Lower leg skin (tissue), 4 donors: Measurements from ENCODE around the gene TRIP10. TPM values are rescaled to one million over a fixed set of nuclear protein-coding genes. Genes with fewer than 3 reads are reported as not detected.
"Not testable (repeated sequence)": the region's sequence is repeated elsewhere in the genome, so short reads cannot be mapped to it uniquely, and the experiment has no call there.

Source experiments
- DNase-seq, 2 donors: peaks; one replicate each; pipeline ENCODE4 v3.0.0-alpha.2; 2019; ENCODE audit warnings: low spot score in 2 of 2
- H3K4me3 ChIP-seq: fragments of 200-600 bp; sonication (generic); 2 replicates; pipeline ENCODE4 v1.5.1; 2017; ENCODE audit warnings: mild to moderate bottlenecking, low read depth; ENCODE audit not compliant: poor library complexity, severe bottlenecking
- CTCF ChIP-seq, 3 donors: fragments of 450-650 bp; IDR thresholded peaks; one replicate each; pipeline ENCODE4 v1.5.1; 2016; ENCODE audit warnings: antibody characterized with exemption in 3 of 3, mild to moderate bottlenecking in 3 of 3, moderate library complexity in 2 of 3
- POLR2A ChIP-seq, 2 donors: fragments of 450-650 bp; IDR thresholded peaks; one replicate each; pipeline ENCODE4 v1.6.1; 2016 to 2017; ENCODE audit warnings: antibody characterized with exemption in 2 of 2, mild to moderate bottlenecking in 1 of 2, moderate library complexity in 1 of 2
- WGBS, 2 donors: methylation state at CpG; one replicate each; pipeline ENCODE4 v1.1.5; 2018; 5-methylcytosine and 5-hydroxymethylcytosine counted together
- intact Hi-C: fragments of 100-400 bp; cut with DNase I; formaldehyde crosslinking; loops from one replicate; pipeline ENCODE4 v1.15.0; 2023; ENCODE audit warnings: low total_unique reads
- total RNA-seq, 4 donors: library from RNA; depleted of rRNA; stranded (reverse); fragments of >200 nt; gene quantifications; one replicate each; pipeline ENCODE4 v1.1.0, GENCODE V29; 2016

The TRIP10 gene
- total RNA-seq, 4 donors from 2014 or later, result 41.2 to 60.2 (median 46.5) TPM

DNA sequence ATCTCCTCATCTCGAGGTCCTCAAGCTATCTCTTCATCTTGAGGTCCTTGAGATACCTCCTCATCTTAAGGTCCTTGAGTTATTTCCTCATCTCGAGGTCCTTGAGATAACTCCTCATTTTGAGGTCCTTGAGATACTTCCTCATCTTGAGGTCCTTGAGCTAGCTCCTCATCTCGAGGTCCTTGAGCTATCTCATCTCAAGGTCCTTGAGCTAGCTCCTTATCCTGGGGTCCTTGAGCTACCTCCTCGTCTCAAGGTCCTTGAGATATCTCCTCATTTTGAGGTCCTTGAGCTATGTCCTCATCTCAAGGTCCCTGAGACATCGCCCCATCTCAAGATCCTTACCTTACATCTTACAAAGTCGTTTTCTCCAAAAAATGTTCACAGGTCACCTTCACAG lies 51.8 kb downstream of the TRIP10 start:
- WGBS, 2 donors, result 73 to 77% methylated on average over 6 of the region's 6 CpGs
- DNase-seq, result no peak
- H3K4me3 ChIP-seq, result no peak overlapping the region
- intact Hi-C loops, result no loop called here
- TF ChIP-seq POLR2A (IDR thresholded peaks at IDR 0.05) (no peak), CTCF (IDR thresholded peaks at IDR 0.05) (no peak)

DNA sequence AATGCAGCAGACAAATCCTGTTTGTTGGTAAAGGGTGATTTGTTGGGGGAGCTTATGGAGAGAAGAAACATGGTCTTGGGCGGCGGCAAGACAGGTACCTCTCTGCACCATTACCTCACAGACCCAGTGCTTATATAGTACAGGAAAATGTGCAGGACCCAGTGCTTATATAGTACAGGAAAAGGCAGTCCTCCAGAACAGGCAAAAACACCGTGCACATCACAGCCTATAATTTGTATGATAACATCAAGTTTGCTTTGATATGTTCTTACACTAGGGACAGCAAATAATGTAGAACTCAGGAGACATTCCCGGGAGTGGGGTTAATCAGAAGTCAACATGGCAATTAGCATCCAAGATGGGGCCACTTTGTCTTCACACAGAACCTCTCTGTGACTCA lies 53.9 kb downstream of the TRIP10 start:
- no peak overlapping the region for H3K4me3 ChIP-seq
- 65 to 67% methylated on average over 4 of the region's 4 CpGs for WGBS, 2 donors
- no peak for DNase-seq
- TF ChIP-seq CTCF (IDR thresholded peaks at IDR 0.05), result no peak
- no peak for TF ChIP-seq POLR2A (IDR thresholded peaks at IDR 0.05)
- intact Hi-C loops, result no loop called here

DNA sequence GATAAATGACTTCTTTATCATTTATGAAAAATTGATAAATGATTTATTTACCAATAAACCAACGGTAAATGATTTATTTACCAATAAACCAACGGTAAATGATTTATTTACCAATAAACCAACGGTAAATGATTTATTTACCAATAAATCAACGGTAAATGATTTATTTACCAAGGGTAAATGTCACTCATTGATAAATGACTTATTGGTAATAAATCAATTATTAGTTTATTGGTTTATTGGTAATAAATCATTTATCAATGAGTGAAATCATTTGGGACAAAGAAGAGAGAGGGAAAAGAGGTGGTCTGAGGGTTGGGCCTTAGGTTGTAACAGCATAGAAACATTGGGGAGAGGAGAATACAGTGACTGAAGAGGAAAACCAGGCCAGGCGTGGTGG lies 54.5 kb downstream of the TRIP10 start:
- H3K4me3 ChIP-seq, result no peak overlapping the region
- intact Hi-C loops, result no loop called here
- WGBS, 2 donors, result 93 to 94% methylated on average over 5 of the region's 5 CpGs
- DNase-seq, result no peak
- no peak for TF ChIP-seq CTCF (IDR thresholded peaks at IDR 0.05)
- TF ChIP-seq POLR2A (IDR thresholded peaks at IDR 0.05), result no peak

GRCh38 chr19:6794686-6795431 lies 55.4 kb downstream of the TRIP10 start:
- no peak overlapping the region for H3K4me3 ChIP-seq
- 87% methylated on average over 13 of the region's 13 CpGs for WGBS, 2 donors
- TF ChIP-seq POLR2A (IDR thresholded peaks at IDR 0.05) (no peak), CTCF (IDR thresholded peaks at IDR 0.05) (no peak)
- intact Hi-C loops, result no loop called here
- no peak for DNase-seq

DNA sequence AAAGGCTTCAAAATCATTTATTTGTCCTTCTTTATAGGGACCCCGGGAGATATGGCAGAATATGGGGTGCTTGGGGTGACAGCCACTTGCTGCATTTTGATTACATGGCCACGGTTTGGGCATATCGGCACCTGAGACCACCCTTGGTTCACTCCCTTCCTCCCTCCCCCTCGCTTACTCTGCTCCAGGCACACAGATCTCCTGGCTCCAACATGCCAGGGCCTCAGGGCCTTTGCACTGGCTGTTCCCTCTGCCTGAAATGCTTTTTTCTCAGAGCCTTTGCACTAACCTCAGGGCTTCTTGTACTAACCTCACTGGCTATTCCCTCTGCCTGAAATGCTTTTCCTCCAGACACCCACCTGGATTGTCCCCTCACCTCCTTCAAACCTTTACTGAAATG lies 56.8 kb downstream of the TRIP10 start:
- WGBS, 2 donors, result 82 to 93% methylated on average over 4 of the region's 4 CpGs
- DNase-seq, result no peak
- TF ChIP-seq CTCF (IDR thresholded peaks at IDR 0.05) (no peak), POLR2A (IDR thresholded peaks at IDR 0.05) (no peak)
- intact Hi-C loops, result no loop called here
- H3K4me3 ChIP-seq, result no peak overlapping the region

DNA sequence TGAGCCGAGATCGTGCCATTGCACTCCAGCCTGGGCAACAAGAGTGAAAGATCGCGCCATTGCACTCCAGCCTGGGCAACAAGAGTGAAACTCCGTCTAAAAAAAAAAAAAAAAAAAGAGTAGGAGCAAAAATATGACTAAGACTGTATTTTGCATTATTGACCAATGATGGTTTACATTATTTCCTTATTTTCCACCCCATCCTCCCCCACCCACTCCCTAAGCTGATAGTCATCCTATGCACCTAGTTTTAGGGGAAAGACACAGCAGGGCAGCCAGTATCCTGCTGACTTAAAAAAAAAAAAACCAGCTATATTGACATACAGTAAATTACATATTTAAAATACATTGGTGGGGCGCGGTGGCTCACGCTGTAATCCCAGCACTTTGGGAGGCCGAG lies 58.2 kb downstream of the TRIP10 start:
- DNase-seq, result no peak
- no peak overlapping the region for H3K4me3 ChIP-seq
- intact Hi-C loops, result no loop called here
- WGBS, 2 donors, result 72 to 74% methylated on average over 9 of the region's 9 CpGs
- no peak for TF ChIP-seq CTCF (IDR thresholded peaks at IDR 0.05)
- no peak for TF ChIP-seq POLR2A (IDR thresholded peaks at IDR 0.05)

GRCh38 chr19:6800160-6800790 lies 60.8 kb downstream of the TRIP10 start:
- 73 to 77% methylated on average over 14 of the region's 14 CpGs for WGBS, 2 donors

More at GRCh38 chr19:6800160-6800790, 60.8 kb downstream of the TRIP10 start:
- intact Hi-C loops, H3K4me3 ChIP-seq, DNase-seq: not testable (repeated sequence)
